ENCODE results near the gene G6PC2.

DNA sequence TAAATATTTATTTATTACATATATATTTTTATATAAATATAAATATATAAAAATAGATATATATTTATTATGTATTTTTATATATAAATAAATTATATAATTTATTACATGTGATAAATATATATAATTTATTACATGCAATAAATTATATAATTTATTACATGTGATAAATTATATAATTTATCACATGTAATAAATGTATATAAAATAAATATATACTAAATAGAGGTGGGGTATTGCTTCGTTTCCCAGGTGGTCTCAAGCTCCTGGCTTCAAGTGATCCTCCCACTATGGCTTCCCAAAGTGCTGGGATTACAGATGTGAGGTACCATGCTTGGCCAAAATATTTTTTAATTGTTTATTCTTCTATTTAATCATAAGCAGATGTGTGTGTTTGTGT, 3.6 kb upstream of the G6PC2 start:
- TF ChIP-seq, protein P1, sequence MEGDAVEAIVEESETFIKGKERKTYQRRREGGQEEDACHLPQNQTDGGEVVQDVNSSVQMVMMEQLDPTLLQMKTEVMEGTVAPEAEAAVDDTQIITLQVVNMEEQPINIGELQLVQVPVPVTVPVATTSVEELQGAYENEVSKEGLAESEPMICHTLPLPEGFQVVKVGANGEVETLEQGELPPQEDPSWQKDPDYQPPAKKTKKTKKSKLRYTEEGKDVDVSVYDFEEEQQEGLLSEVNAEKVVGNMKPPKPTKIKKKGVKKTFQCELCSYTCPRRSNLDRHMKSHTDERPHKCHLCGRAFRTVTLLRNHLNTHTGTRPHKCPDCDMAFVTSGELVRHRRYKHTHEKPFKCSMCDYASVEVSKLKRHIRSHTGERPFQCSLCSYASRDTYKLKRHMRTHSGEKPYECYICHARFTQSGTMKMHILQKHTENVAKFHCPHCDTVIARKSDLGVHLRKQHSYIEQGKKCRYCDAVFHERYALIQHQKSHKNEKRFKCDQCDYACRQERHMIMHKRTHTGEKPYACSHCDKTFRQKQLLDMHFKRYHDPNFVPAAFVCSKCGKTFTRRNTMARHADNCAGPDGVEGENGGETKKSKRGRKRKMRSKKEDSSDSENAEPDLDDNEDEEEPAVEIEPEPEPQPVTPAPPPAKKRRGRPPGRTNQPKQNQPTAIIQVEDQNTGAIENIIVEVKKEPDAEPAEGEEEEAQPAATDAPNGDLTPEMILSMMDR (conservative IDR thresholded peaks at IDR 0.05; ENCODE audit: low read length) = no peak
- TF ChIP-seq EZH2phosphoT487 (IDR thresholded peaks at IDR 0.05; ENCODE audit: borderline replicate concordance, low read depth, low read length) = no peak
